ENCODE data around the gene LIPG.

Gene LIPG

GRCh38 chr18:49546719-49547273 is 15.1 kb upstream of the LIPG start:
- no peak for DNase-seq

GRCh38 chr18:49547701-49548100 is 14.2 kb upstream of the LIPG start:
- no peak for DNase-seq

- peak; percentile 30 for DNase-seq
Measured at GRCh38 chr18:49548229-49548636, 13.6 kb upstream of the LIPG start.

- no peak for DNase-seq
Measured at GRCh38 chr18:49550621-49551339, 11.1 kb upstream of the LIPG start.

GRCh38 chr18:49553003-49553402 is 8.9 kb upstream of the LIPG start:
- no peak for DNase-seq

GRCh38 chr18:49555641-49556040 is 6.2 kb upstream of the LIPG start:
- DNase-seq, result no peak

- no peak for DNase-seq
Measured at GRCh38 chr18:49558356-49558755, 3.5 kb upstream of the LIPG start.

GRCh38 chr18:49559326-49559931 is 2.4 kb upstream of the LIPG start:
- DNase-seq, result peak; percentile 47

- no peak for DNase-seq
Measured at GRCh38 chr18:49560277-49560623, 1.6 kb upstream of the LIPG start.

GRCh38 chr18:49560624-49561288 is 1.1 kb upstream of the LIPG start:
- no peak for DNase-seq

- DNase-seq, result no peak
Measured at GRCh38 chr18:49562481-49563129, 748 bp downstream of the LIPG start.

GRCh38 chr18:49563130-49563540 is 1.3 kb downstream of the LIPG start:
- DNase-seq, result no peak

- no peak for DNase-seq
Measured at GRCh38 chr18:49563701-49564517, 2.1 kb downstream of the LIPG start.

GRCh38 chr18:49564518-49564834 is 2.6 kb downstream of the LIPG start:
- no peak for DNase-seq

GRCh38 chr18:49565101-49565500 is 3.2 kb downstream of the LIPG start:
- DNase-seq, result no peak

- no peak for DNase-seq
Measured at GRCh38 chr18:49565612-49566011, 3.8 kb downstream of the LIPG start.

- no peak for DNase-seq
Measured at GRCh38 chr18:49566217-49566770, 4.4 kb downstream of the LIPG start.

- no peak for DNase-seq
Measured at GRCh38 chr18:49566985-49567384, 5.1 kb downstream of the LIPG start.

- DNase-seq, result no peak
Measured at GRCh38 chr18:49569724-49570123, 7.9 kb downstream of the LIPG start.

- no peak for DNase-seq
Measured at GRCh38 chr18:49570836-49571235, 9.0 kb downstream of the LIPG start.

GRCh38 chr18:49572611-49573345 is 10.9 kb downstream of the LIPG start:
- DNase-seq, result no peak
